ACHN (cell line): ENCODE data around the gene FLCN.

Experiments used
- DNase-seq: peaks from one replicate; pipeline ENCODE4 v3.0.0-alpha.2; 2015
- in situ Hi-C: cut with HindIII; loops from 2 replicates; pipeline ENCODE4 v1.10.0; 2017; ENCODE audit warnings: low sequenced_read_pairs, low pct_ligation_motif_present, low pct_unique_long_range_greater_than_20kb

Gene FLCN

DNA sequence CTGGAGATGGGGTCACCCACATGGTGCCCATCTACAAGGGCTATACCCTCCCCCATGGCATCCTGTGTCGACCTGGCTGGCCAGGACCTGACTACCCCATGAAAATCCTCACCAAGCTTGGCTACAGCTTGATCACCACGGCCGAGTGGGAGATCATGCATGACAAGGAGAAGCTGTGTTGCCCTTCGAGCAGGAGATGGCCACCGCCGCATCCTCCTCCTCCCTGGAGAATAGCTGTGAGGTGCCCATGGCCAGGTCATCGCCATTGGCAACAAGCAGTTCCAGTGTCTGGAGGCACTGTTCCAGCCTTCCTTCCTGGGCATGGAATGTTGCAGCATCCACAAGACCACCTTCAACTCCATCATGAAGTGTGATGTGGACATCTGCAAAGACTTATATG lies 5.3 kb upstream of the FLCN start:
- DNase-seq = no peak
- in situ Hi-C loops = no loop called here

DNA sequence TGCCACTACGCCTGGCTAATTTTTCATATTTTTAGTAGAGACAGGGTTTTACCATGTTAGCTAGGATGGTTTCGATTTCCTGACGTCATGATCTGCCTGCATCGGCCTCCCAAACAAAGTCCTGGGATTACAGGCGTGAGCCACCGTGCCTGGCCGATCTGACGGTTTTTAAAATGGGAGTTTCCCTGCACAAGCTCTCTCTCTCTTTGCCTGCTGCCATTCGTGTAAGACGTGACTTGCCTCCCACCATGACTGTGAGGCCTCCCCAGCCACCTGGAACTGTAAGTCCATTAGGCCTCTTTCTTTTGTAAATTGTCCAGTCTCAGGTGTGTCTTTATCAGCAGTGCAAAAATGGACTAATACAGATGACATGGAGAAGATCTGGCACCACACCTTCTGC lies 4.7 kb upstream of the FLCN start:
- no peak for DNase-seq
- in situ Hi-C loops = no loop called here

DNA sequence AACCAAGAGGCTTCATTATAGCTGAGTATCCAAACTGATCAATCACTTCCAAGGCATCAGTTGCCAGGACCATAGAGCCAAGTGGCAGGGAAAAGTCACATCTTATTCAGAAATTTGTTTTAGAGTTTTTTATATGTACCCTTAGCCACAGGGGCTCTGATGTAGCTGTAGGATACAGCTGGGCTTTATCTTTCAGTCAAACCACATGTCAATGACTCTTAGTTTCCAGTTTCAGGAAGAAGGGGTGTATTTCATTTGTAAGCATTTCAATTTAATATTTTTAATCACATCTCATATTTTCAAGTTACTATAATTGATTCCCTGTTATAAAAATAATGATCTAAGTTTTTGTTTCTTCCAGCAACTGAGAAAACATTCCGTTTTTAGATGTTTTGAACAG lies 2.9 kb upstream of the FLCN start:
- no peak for DNase-seq
- in situ Hi-C loops = no loop called here

DNA sequence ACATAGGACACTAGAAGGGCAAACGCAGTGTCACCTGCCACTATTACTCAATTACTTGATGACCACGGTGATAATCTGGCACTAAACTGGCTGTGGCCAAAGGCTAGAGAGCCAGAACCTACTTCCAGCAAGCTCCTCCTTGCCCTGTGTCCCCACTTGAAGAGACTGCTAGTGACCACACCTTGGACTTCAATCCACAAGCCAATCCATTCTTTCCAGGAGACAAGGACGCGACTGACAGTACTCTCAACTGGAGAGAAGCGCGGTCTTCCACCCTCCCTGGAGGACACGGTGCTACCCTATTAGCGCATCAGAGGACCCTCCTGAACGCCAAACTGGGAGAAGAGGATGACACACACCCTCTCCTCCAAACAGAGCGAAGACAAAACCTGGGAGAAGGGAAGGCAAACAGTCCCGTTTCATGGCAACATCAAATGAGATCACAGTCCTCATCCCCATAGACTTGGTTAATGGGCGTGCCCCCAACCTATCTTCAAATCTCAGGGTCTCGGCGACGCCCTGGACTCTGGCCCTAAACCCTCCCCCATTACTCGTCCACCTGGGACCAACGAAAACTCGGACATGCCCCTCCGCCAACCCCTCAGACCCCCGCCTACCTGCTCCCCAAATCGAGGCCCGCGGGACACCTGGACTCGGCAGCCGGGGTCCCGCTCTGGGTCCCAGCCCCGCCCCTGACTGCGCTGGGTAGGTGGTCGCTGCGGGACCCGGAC lies 508 bp downstream of the FLCN start:
- in situ Hi-C loops = no loop called here
- DNase-seq = peak; percentile 45

DNA sequence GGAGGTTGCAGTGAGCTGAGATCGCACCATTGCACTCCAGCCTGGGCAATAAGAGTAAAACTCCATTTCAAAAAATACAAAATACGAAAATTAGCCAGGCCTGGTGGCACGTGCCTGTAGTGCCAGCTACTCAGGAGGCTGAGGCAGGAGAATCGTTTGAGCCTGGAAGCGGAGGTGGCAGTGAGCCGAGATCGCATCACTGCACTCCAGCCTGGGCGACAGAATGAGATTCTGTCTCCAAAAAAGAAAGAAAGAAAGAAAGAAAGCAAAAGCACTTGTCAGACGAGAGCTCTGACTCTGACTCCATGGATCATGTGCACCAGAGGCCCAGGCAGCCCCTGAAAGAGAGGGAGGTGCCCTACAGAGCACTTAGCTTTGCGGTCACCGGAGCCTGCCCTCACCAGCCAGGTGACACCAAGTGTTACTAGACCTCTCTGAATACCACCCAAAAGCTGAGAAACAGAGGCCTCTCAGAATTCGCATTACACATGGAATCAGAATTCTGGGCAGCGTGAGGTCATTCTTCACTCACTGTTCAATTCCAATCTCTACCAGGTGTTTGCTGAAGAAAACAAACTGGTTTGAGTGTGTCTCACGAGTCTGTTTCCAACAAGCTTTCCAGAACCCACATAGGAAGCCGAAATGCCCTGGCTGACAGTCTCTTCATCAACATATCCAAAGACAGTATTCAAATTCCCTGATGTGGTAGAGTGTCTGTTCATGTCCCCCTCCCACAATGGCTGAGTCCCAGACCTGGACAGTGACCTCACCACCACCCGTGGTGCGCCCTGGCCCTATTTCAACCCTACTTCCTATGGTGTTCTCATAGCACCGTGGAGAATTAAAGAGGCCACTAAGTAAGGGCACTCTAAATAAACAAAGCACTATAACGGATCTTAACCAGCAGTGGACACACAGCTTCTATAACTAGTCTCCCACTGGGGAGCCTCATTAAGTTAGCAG lies 1.5 kb downstream of the FLCN start:
- DNase-seq = peak; percentile 76

DNA sequence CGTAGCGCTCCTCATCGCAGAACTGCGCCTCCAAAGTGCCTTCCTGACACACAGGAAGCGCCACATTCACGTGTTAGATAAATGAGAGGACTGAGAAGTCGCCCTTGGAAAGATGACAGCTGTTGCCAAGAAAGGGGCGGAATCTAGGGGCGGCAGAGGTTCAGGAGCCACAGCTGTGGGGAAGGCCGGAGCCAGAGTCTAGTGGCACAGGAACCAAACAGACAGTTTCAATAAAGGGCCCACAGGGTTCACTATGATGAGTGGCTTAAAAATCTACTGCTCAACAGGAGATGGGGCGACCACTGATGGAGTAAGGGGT lies 4.7 kb downstream of the FLCN start:
- no peak for DNase-seq
- in situ Hi-C loops = no loop called here

More for the DNA sequence above, 1.5 kb downstream of the FLCN start:
- in situ Hi-C loops = no loop called here

DNA sequence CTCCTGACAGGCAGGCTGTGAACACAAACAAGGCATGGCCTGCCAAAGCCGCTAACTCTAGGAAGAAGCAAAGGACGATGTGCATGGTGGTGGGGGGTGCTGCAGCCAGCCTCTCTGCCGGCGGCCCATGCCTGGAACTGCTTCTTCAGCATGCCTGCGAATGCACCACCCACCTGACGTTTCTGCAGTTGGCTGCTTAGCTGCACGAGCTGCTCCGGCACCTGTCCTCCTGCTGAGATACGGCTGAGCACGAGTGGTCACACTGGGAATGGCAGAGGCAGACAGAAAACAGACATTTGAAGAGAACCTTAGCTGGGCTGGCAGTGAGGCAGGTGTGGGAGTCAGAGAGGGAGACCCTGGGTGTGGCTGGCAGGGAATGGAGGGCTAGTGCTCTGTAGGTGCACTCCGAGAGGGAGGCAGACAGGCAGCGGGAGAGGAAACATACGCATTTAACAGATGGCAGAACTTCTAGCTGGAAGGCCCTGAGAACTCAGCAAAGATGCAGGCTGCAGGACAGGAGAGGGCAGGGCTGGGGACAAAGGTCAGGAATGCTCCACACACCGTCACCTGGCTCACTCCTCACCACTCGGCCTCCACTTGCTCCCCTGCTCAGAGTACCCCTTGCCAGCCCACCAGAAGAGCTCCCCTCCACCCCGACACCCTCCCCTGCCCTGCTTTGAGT lies 5.2 kb downstream of the FLCN start:
- in situ Hi-C loops = no loop called here
- no peak for DNase-seq

DNA sequence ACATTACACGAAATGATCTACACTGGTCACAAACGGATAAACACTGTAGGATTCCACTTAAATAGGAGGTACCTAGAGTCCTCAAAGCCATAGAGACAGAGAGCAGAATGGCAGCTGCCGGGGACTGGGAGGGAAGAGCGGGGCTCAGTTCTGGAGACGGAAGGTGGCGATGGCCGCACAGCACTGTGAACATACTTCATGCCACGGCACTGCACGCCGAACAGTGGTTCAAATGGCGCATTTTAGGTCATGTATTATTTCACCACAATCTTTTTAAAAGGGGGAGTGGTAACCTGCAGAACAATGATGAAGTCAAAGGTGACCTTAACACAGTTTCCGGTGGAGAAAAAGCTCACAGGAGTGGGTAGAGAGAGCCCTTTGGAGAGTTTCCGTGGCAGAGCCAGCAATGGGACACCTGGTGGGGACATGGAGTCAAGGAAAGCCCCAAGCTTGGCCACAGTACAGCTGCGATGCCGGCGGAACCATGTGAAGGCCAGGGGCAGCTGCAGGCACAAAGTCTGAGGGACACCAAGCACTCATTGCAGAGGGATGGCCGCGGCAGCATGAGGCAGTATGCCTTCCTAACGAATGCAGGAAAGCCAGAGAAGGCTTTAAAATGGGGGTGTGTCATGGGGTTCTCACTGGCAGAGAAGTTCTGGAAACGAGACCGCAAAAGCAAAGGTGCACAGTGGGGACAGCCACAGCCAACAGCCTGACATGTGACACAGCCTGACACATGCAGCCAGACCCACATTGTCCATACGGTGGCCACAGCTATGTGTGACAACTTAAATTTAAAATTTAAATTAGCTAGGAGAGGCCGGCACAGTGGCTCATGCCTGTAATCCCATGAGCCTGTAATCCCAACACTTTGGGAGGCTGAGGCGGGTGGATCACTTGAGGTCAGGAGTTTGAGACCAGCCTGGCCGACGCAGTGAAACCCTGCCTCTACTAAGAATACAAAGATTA lies 7.3 kb downstream of the FLCN start:
- in situ Hi-C loops = no loop called here
- DNase-seq = no peak

DNA sequence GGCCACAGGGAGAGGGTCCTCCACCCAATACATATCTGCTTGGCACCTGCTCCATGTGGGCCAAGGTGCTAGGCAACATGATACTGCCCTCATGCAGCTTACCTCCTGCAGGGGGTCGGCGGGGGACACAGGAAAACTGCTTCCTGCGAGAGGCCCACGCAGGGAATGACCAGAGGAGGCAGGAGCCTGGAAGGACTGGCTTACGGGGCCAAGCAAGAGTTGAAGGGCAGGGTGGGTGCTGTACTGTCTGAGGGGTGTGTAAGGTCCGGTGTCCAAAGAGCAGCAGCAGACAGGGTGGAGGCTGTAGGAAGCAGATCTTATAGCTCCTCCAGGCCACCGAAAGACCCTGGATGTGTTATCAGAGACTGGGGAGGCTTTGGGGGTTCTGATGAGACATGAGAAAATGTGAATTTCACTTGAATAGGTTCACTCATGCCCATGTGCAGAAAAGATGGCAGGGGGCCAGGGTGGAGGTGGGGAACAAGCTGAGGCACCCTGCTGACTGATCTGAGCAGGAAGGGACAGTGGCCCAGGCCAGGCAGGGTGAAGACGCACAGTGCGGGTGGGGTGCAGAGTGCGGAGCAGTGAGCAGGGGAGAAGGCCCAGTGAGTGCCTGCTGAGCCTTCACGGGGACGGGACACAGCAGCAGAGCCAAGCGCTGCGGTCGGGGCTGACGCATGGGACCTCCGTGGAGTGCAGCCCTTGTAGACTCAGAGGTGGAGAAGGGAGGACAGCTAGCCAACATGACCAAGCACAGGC lies 8.3 kb downstream of the FLCN start:
- in situ Hi-C loops = no loop called here
- DNase-seq = no peak

DNA sequence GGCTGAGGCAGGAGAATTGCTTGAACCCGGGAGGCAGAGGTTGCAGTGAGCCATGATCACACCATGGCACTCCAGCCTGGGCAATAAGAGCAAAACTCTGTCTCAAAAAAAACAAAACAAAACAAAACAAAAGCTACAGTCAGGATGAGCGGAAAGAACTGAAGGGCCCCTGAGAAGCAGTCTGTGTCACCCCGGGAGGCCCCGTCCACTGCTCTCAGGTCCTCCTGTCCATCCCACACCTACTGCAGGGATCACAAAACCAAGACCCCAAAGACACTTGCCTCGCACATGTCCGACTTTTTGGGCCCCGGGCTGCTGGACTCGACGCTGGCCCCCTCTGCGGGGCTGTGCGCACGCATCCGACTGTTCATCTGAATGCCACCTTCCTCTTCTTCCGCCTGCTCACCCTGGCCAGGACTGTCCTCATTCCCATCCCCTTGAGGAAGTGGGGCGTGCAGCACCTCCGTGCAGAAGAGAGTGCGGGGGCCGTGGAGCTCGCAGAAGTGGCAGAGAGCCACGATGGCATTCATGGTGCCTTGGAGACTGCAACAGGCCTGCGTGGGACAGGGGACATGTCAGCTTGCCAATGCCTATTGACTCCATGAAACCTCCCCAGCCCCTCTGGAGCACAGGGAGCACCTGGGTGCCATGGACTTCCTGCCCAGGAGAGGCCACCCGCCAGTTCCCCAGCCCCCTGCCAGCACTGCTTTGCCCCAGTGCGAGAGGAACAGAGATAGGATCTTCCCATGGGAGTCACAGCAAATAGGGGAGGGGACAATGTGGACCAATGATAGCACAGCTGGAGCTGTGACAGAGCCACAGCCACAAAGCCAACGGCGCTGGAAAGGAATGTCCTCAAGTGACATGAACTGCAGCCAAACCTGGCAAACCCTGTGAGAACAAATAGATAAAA lies 9.1 kb downstream of the FLCN start:
- in situ Hi-C loops = no loop called here
- DNase-seq = no peak

DNA sequence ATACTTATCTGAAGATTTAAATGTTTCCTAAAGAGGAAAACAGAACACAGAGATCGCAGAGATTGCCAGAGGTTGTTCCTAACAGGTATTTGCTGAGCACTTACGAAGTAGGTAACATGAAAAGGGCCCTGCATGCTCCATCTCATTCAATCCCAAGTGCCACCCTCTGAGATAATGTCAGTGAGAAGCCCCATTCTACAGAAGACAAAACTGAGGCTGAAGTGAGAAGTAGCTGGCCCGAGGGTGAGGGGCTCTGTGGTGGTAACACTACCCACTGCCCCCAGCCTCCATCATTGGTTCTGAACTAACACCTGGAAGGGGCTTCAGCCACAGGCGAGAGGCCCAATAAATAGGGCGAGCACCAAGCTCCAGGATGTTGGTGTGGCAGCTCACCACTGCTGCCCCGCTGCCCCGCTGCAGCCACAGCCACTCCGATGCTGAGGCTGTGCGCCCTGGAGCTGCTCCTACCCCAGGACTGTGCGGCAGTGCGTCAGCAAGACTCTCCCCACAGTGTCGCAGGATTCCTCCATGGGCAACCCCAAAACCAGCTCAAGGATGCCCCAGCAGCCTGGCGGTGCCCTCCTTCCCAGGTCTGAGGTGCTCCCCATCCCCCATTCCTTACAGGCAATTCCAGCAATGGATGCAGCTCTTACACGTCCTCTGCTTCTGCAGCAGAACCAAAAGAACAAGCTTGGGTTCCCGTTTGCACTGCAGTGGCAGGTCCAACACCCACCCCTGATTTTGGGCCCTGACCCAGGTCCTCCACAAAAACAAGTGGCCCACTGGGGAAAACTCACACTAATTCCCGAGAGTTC lies 10.3 kb downstream of the FLCN start:
- in situ Hi-C loops = no loop called here
- DNase-seq = no peak

DNA sequence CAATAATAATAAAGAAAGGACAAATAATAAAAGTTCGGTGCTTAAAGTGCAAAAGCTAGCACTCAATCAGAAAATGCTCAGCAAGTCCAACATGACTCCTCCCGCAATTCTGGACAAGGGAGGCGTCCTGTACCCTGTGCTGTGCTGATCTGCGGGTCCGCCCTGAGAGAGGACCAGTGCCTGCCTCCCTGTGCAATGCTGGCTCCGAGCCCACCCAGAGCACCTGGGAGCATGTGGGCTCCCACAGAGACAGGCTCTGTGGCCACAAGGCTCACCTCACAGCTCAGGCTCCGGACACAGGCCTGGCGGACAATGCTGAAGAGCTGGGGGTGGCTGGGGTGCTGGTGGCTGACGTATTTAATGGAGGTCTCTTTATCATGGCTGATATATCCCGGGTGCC lies 11.1 kb downstream of the FLCN start:
- in situ Hi-C loops = no loop called here

DNA sequence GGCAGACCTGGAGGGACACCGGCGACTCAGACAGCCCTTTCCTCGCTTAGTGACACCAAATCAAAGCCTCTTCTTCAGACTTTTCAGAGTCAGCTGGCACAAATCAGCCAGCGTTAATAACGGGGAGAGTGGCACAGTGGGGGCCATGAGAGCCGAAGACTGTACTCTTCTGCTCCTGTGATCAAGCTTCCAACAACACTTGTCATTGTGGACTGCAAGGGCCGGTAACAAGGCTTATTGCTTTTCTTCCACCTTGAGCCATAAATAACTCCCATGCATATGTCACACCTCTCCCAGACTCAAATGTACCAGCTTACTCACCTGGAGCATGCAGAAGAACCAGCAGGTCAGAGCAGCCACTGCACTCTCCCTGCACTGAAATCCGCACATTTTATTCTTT lies 12.8 kb downstream of the FLCN start:
- no peak for DNase-seq
- in situ Hi-C loops = no loop called here

More for the DNA sequence above, 11.1 kb downstream of the FLCN start:
- no peak for DNase-seq

DNA sequence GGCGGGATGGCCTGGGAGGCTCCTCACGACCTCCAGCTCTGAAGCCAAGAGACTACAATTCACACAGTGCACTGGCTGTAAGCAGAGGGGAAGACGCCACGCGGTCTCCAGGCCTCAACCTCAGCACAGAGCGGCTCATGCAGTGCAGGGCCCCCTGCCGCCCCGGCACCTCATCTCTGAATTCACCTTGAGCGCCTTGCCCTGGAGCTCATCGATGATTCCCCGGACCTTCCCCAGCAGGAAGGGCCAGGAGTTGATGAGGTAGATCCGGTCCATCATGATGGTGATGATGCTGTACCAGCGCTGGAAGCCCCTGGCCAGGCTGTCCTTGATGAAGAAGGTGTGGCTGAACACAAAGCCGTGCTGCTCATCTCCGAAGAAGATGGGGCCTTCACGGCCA lies 13.2 kb downstream of the FLCN start:
- no peak for DNase-seq
- in situ Hi-C loops = no loop called here

DNA sequence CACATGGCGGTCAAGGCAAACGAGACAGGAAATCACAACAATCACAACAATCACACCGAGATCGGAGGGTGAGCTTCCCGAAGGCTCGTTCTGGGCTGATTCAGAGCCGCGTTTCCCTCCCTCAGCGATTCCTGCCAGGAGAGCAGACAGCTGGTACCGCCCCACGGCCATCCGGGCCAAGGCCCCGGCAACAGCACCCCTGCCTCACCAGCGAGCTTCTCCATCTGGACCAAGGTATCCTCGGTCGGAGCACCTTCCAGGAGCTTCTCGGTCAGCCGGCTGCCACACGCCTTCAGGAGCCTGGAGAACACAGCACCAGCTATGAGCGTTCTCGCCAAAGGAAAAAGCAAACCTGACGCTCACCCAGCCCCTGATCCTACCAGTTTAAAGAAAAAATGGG lies 15.6 kb downstream of the FLCN start:
- in situ Hi-C loops = no loop called here
- no peak for DNase-seq

DNA sequence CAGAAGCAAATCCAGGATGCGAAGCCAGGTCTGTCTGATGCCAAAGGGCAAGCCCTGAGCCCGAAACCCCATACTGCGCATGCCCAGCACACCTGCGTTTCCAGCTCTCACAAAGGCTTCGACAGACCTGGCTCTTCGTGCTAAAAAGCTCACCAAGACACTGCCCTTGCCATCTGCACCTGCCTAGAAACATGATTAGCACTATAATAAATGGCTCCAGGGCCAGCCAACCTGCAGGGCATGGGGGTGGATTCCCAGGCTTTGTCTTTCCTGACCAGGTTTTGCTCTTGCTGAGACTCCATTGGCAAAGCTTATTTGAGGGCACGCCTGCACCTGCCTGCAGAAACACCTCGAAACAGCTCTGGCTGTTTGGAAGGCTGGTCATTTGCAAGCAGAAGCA lies 16.4 kb downstream of the FLCN start:
- in situ Hi-C loops = no loop called here
- DNase-seq = no peak
